ENCODE results near the gene KRTDAP.

The KRTDAP gene

GRCh38 chr19:35506011-35506410, 15.7 kb upstream of the KRTDAP start:
- TF ChIP-seq GATA2 (IDR thresholded peaks at IDR 0.05; ENCODE audit: low read depth, low read length) (no peak), GATA3 (IDR thresholded peaks at IDR 0.05; ENCODE audit: low read depth, low read length) (no peak)

- TF ChIP-seq GATA2 (IDR thresholded peaks at IDR 0.05; ENCODE audit: low read depth, low read length) (no peak), GATA3 (IDR thresholded peaks at IDR 0.05; ENCODE audit: low read depth, low read length) (no peak)
These were observed 12.5 kb upstream of the KRTDAP start for GRCh38 chr19:35502751-35503150.

GRCh38 chr19:35501684-35502083, 11.4 kb upstream of the KRTDAP start:
- TF ChIP-seq GATA2 (IDR thresholded peaks at IDR 0.05; ENCODE audit: low read depth, low read length) = no peak
- no peak for TF ChIP-seq GATA3 (IDR thresholded peaks at IDR 0.05; ENCODE audit: low read depth, low read length)

GRCh38 chr19:35500611-35501010, 10.3 kb upstream of the KRTDAP start:
- TF ChIP-seq GATA3 (IDR thresholded peaks at IDR 0.05; ENCODE audit: low read depth, low read length) (no peak), GATA2 (IDR thresholded peaks at IDR 0.05; ENCODE audit: low read depth, low read length) (no peak)

GRCh38 chr19:35498984-35499527, 8.8 kb upstream of the KRTDAP start:
- TF ChIP-seq GATA3 (IDR thresholded peaks at IDR 0.05; ENCODE audit: low read depth, low read length) (no peak), GATA2 (IDR thresholded peaks at IDR 0.05; ENCODE audit: low read depth, low read length) (no peak)

- TF ChIP-seq GATA2 (IDR thresholded peaks at IDR 0.05; ENCODE audit: low read depth, low read length) (no peak), GATA3 (IDR thresholded peaks at IDR 0.05; ENCODE audit: low read depth, low read length) (no peak)
These were observed 8.0 kb upstream of the KRTDAP start for GRCh38 chr19:35498220-35498619.

GRCh38 chr19:35497406-35497805, 7.1 kb upstream of the KRTDAP start:
- TF ChIP-seq GATA3 (IDR thresholded peaks at IDR 0.05; ENCODE audit: low read depth, low read length) (no peak), GATA2 (IDR thresholded peaks at IDR 0.05; ENCODE audit: low read depth, low read length) (no peak)

GRCh38 chr19:35495107-35496064, 5.1 kb upstream of the KRTDAP start:
- TF ChIP-seq GATA3 (IDR thresholded peaks at IDR 0.05; ENCODE audit: low read depth, low read length) = no peak
- TF ChIP-seq GATA2 (IDR thresholded peaks at IDR 0.05; ENCODE audit: low read depth, low read length) = no peak

- TF ChIP-seq GATA2 (IDR thresholded peaks at IDR 0.05; ENCODE audit: low read depth, low read length) (no peak), GATA3 (IDR thresholded peaks at IDR 0.05; ENCODE audit: low read depth, low read length) (no peak)
These were observed 3.7 kb upstream of the KRTDAP start for GRCh38 chr19:35493971-35494370.

- TF ChIP-seq GATA3 (IDR thresholded peaks at IDR 0.05; ENCODE audit: low read depth, low read length) = no peak
- no peak for TF ChIP-seq GATA2 (IDR thresholded peaks at IDR 0.05; ENCODE audit: low read depth, low read length)
These were observed 1.6 kb upstream of the KRTDAP start for GRCh38 chr19:35491836-35492360.

- TF ChIP-seq GATA3 (IDR thresholded peaks at IDR 0.05; ENCODE audit: low read depth, low read length) (no peak), GATA2 (IDR thresholded peaks at IDR 0.05; ENCODE audit: low read depth, low read length) (no peak)
These were observed 1.6 kb downstream of the KRTDAP start for GRCh38 chr19:35488677-35489076.

- TF ChIP-seq GATA3 (IDR thresholded peaks at IDR 0.05; ENCODE audit: low read depth, low read length) (no peak), GATA2 (IDR thresholded peaks at IDR 0.05; ENCODE audit: low read depth, low read length) (no peak)
These were observed 2.5 kb downstream of the KRTDAP start for GRCh38 chr19:35487656-35488182.

- TF ChIP-seq GATA3 (IDR thresholded peaks at IDR 0.05; ENCODE audit: low read depth, low read length) (no peak), GATA2 (IDR thresholded peaks at IDR 0.05; ENCODE audit: low read depth, low read length) (no peak)
These were observed 4.0 kb downstream of the KRTDAP start for GRCh38 chr19:35486268-35486708.

GRCh38 chr19:35484252-35485036, 5.8 kb downstream of the KRTDAP start:
- TF ChIP-seq GATA2 (IDR thresholded peaks at IDR 0.05; ENCODE audit: low read depth, low read length) (no peak), GATA3 (IDR thresholded peaks at IDR 0.05; ENCODE audit: low read depth, low read length) (no peak)
